Endothelial cell of umbilical vein (primary cell): ENCODE results near the gene MATR3. TPM values are rescaled to one million over a fixed set of nuclear protein-coding genes. Genes with fewer than 3 reads are reported as not detected.

ENCODE experiments used
- BruUV-seq: library from RNA; stranded (reverse); fragments of 400-500 nt; replicated peaks from 2 replicates; lab custom pipeline; 2021; lab: Mats Ljungman, UMichigan
- CTCF ChIA-PET: fragments of 300-600, 350-600 bp; sonication (Branson Sonifier 250); formaldehyde crosslinking; loops from one replicate; lab custom pipeline; 2021; ENCODE audit warnings: antibody characterized with exemption, inconsistent platforms; lab: Charles Lee
- POLR2A ChIA-PET: fragments of 300-600, 350-600 bp; sonication (Branson Sonifier 250); formaldehyde crosslinking; loops from one replicate; lab custom pipeline; 2021; ENCODE audit warnings: antibody characterized with exemption, inconsistent platforms; lab: Charles Lee
- DNase-seq: peaks from one replicate; pipeline ENCODE4 v3.0.0-alpha.2; 2011; ENCODE audit warnings: low read depth, low spot score
- FAIRE-seq: peaks from 2 replicates; lab custom pipeline; 2011; peaks lifted over from hg19 to GRCh38; lab: Jason Lieb, UNC
- H2AFZ ChIP-seq: 2 replicates; pipeline ENCODE4 v1.6.0; 2012; ENCODE audit warnings: low read depth, low read length, control low read depth, inconsistent platforms
- H3K27ac ChIP-seq: 2 replicates; pipeline ENCODE4 v1.5.1; 2011; ENCODE audit warnings: low read depth, mild to moderate bottlenecking, control low read depth, low read length, moderate library complexity; ENCODE audit not compliant: insufficient read depth
- H3K27me3 ChIP-seq, 2 experiments: 2 replicates each; pipeline versions ENCODE4 v1.6.0 to v1.6.1; 2011; ENCODE audit warnings: low read length in 2 of 2, mixed read lengths in 1 of 2; ENCODE audit not compliant: control insufficient read depth in 2 of 2, insufficient read depth in 2 of 2
- H3K36me3 ChIP-seq, 2 experiments: 2 replicates in 1 of 2; 3 replicates in 1 of 2; pipeline ENCODE4 v1.5.1; 2011; ENCODE audit warnings: low read length in 2 of 2, mild to moderate bottlenecking in 1 of 2, moderate library complexity in 1 of 2; ENCODE audit not compliant: control insufficient read depth in 2 of 2, insufficient read depth in 2 of 2; ENCODE audit errors: extremely low read depth in 1 of 2
- H3K4me1 ChIP-seq: 3 replicates; pipeline ENCODE4 v1.5.1; 2011; ENCODE audit warnings: mild to moderate bottlenecking, low read length; ENCODE audit not compliant: control insufficient read depth, insufficient read depth; ENCODE audit errors: extremely low read depth
- H3K4me2 ChIP-seq: 2 replicates; pipeline ENCODE4 v1.6.1; 2011; ENCODE audit warnings: low read length, control low read depth, mixed read lengths; ENCODE audit not compliant: insufficient read depth
- H3K4me3 ChIP-seq, 3 experiments: fragments of 200-600 bp in 1 of 3; sonication (generic), shearing (Covaris generic) in 1 of 3; replicated peaks in 1 of 3; 2 replicates each; pipeline ENCODE4 v1.5.1; 2011 to 2016; ENCODE audit warnings: control low read depth in 3 of 3, low read length in 3 of 3, mild to moderate bottlenecking in 2 of 3, inconsistent platforms in 1 of 3, low read depth in 1 of 3, moderate library complexity in 1 of 3; ENCODE audit not compliant: insufficient read depth in 1 of 3
- H3K79me2 ChIP-seq: 2 replicates; pipeline ENCODE4 v1.6.0; 2012; ENCODE audit warnings: low read length, inconsistent platforms; ENCODE audit not compliant: control insufficient read depth, insufficient read depth
- H3K9ac ChIP-seq: replicated peaks from 2 replicates; pipeline ENCODE3; 2011; ENCODE audit warnings: low read length, control low read depth; ENCODE audit not compliant: insufficient read depth; ENCODE audit errors: extremely low read depth
- H3K9me1 ChIP-seq: replicated peaks from 3 replicates; pipeline ENCODE4 v1.6.0; 2011; ENCODE audit warnings: mild to moderate bottlenecking, low read length; ENCODE audit not compliant: control insufficient read depth, insufficient read depth; ENCODE audit errors: extremely low read depth
- H3K9me3 ChIP-seq: replicated peaks from 2 replicates; pipeline ENCODE4 v1.5.1; 2012; ENCODE audit warnings: low read length, inconsistent platforms; ENCODE audit not compliant: control insufficient read depth, insufficient read depth
- H4K20me1 ChIP-seq: replicated peaks from 2 replicates; pipeline ENCODE3; 2011; ENCODE audit warnings: mild to moderate bottlenecking, low read length; ENCODE audit not compliant: control insufficient read depth, insufficient read depth; ENCODE audit errors: extremely low read depth
- EZH2 ChIP-seq: IDR thresholded peaks from 2 replicates; pipeline ENCODE4 v1.6.1; 2012; ENCODE audit warnings: borderline replicate concordance, low read depth, mild to moderate bottlenecking, moderate library complexity, low read length, inconsistent platforms; ENCODE audit not compliant: severe bottlenecking
- FOS ChIP-seq: IDR thresholded peaks from 2 replicates; pipeline ENCODE4 v1.6.1; 2011; ENCODE audit warnings: mild to moderate bottlenecking, low read length, moderate library complexity, borderline replicate concordance; ENCODE audit not compliant: insufficient read depth
- JUN ChIP-seq: IDR thresholded peaks from 2 replicates; pipeline ENCODE4 v1.6.1; 2011; ENCODE audit warnings: borderline replicate concordance, low read depth; ENCODE audit not compliant: insufficient read length, insufficient read depth
- MYC ChIP-seq: IDR thresholded peaks from one replicate; pipeline ENCODE4 v1.6.1; 2011; ENCODE audit warnings: mild to moderate bottlenecking, low read depth, low read length
- POLR2A ChIP-seq: IDR thresholded peaks from 2 replicates; pipeline ENCODE4 v1.6.1; 2012; ENCODE audit warnings: low read depth, mild to moderate bottlenecking, control low read depth, low read length
- POLR2AphosphoS5 ChIP-seq: IDR thresholded peaks from 2 replicates; pipeline ENCODE4 v1.6.1; 2012; ENCODE audit warnings: low read depth, mild to moderate bottlenecking, control low read depth, low read length, moderate library complexity; ENCODE audit not compliant: insufficient read depth
- dilution Hi-C: fragments of 300-500 bp; cut with MboI; formaldehyde crosslinking; loops from one replicate; pipeline ENCODE4 v1.15.0; 2019; ENCODE audit warnings: low sequenced_read_pairs; ENCODE audit not compliant: extremely low pct_ligation_motif_present
- intact Hi-C: fragments of 100-400 bp; cut with micrococcal nuclease; formaldehyde crosslinking; loops from one replicate; pipeline ENCODE4 v1.10.0; 2022
- polyA plus RNA-seq, 4 experiments: library from polyadenylated mRNA; depleted of rRNA in 3 of 4; stranded (reverse) in 3 of 4; unstranded in 1 of 4; fragments of >200 nt; gene quantifications; 2 replicates each; pipeline versions ENCODE4 v1.2.1 to v1.2.3, GENCODE V29; 2011 to 2012; ENCODE audit warnings: missing spikeins in 1 of 4
- total RNA-seq: library from RNA; stranded (reverse); gene quantifications from 2 replicates; pipeline ENCODE4 v1.2.3, GENCODE V29; 2021
- TF ChIP-seq, protein P1 (sequence below): IDR thresholded peaks from 2 replicates; pipeline ENCODE4 v1.6.1; 2011; ENCODE audit not compliant: insufficient read depth, insufficient read length
- TF ChIP-seq, protein P2 (sequence below), 2 donors: IDR thresholded peaks; 1 replicate in 1 of 2; 2 replicates in 1 of 2; pipeline ENCODE4 v1.5.1; 2011; ENCODE audit warnings: low read length in 2 of 2, mild to moderate bottlenecking in 2 of 2, moderate library complexity in 2 of 2, control low read depth in 1 of 2, inconsistent platforms in 1 of 2, low read depth in 1 of 2; ENCODE audit not compliant: insufficient read depth in 1 of 2; ENCODE audit errors: extremely low read depth in 1 of 2

Gene MATR3
- total and polyA plus RNA-seq, 2 donors (not counting 3 experiments of a cell fraction or from before 2014, with no cell fraction given), result 64.0 to 158 TPM

DNA sequence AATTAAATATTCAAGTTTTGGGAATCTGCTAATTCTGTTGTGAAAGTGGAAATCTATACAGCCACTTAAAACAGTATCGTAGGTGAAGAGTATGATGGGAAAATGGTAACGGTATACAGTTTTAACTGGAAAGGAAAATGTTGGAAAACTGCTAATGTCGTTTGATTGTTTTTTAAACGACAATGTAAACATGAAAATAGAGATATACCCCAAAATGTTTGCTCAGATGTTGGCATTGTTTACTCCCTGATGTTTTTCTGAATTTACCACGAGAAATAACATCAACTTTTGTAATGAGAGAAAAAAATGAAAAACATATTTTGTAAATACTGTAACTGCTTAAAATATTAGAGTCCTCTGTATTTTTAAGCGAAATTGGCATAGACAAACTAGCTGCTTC lies 2.7 kb downstream of the MATR3 start:
- BruUV-seq, result no TSS peak
- no peaks in the 10 kb centered on the region for H3K9me3 ChIP-seq
- peaks cover 34% of the 10 kb centered on the region for H4K20me1 ChIP-seq
- peak overlapping the region; percentile 96 for H3K4me2 ChIP-seq
- TF ChIP-seq EZH2, result no peak
- TF ChIP-seq FOS, result no peak
- TF ChIP-seq POLR2A, result no peak
- no peak for TF ChIP-seq MYC
- TF ChIP-seq, protein P1, sequence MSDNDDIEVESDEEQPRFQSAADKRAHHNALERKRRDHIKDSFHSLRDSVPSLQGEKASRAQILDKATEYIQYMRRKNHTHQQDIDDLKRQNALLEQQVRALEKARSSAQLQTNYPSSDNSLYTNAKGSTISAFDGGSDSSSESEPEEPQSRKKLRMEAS, result no peak
- TF ChIP-seq JUN, result no peak
- no peak for TF ChIP-seq POLR2AphosphoS5
- TF ChIP-seq, protein P2, sequence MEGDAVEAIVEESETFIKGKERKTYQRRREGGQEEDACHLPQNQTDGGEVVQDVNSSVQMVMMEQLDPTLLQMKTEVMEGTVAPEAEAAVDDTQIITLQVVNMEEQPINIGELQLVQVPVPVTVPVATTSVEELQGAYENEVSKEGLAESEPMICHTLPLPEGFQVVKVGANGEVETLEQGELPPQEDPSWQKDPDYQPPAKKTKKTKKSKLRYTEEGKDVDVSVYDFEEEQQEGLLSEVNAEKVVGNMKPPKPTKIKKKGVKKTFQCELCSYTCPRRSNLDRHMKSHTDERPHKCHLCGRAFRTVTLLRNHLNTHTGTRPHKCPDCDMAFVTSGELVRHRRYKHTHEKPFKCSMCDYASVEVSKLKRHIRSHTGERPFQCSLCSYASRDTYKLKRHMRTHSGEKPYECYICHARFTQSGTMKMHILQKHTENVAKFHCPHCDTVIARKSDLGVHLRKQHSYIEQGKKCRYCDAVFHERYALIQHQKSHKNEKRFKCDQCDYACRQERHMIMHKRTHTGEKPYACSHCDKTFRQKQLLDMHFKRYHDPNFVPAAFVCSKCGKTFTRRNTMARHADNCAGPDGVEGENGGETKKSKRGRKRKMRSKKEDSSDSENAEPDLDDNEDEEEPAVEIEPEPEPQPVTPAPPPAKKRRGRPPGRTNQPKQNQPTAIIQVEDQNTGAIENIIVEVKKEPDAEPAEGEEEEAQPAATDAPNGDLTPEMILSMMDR (IDR thresholded peaks at IDR 0.05; ENCODE audit: extremely low read depth in 1 of 2, insufficient read depth in 1 of 2, low read depth in 1 of 2, low read length in 2 of 2), result no peak
- H3K79me2 ChIP-seq, result peaks cover 78% of the 10 kb centered on the region
- dilution Hi-C loops, result no loop called here
- no peak for DNase-seq
- ChIA-PET CTCF (no interaction called here), POLR2A (interaction anchor here (0.5 to 1.0 kb wide), 2 partner anchors 46 to 782 kb away, joined by 3 to 7 read pairs; no protein-coding TSS in a partner anchor)
- H3K9me1 ChIP-seq, result no peaks in the 10 kb centered on the region
- FAIRE-seq, result no peak
- intact Hi-C loops, result no loop called here
- H3K27ac ChIP-seq, result no peak overlapping the region
- H3K4me1 ChIP-seq, result peaks cover 21% of the 10 kb centered on the region
- H2AFZ ChIP-seq, result no peak overlapping the region
- no peak overlapping the region for H3K9ac ChIP-seq
- no peaks in the 10 kb centered on the region for H3K36me3 ChIP-seq
- peak overlapping the region in 1 of 3 experiments; percentile 90 for H3K4me3 ChIP-seq
- no peaks in the 10 kb centered on the region for H3K27me3 ChIP-seq
